Gastroesophageal sphincter (tissue), 4 donors: ENCODE data around the gene CACNA2D3. TPM values are rescaled to one million over a fixed set of nuclear protein-coding genes. Genes with fewer than 3 reads are reported as not detected.

ENCODE experiments used
- ATAC-seq: fragments of 150-250 bp; one replicate; pipeline ENCODE4 v1.9.1; 2016; ENCODE audit warnings: mild to moderate bottlenecking, moderate library complexity
- H3K27ac ChIP-seq, 4 donors: fragments of 200-600 bp; sonication (generic) in 3 of 4; 1 replicate in 3 of 4; 2 replicates in 1 of 4; pipeline ENCODE4 v1.5.1; 2016 to 2019
- H3K27me3 ChIP-seq: fragments of 200-600 bp; sonication (generic); one replicate; pipeline ENCODE4 v1.5.1; 2019
- H3K36me3 ChIP-seq, 2 donors: fragments of 200-600 bp; sonication (generic); one replicate each; pipeline ENCODE4 v1.5.1; 2019; ENCODE audit warnings: control low read depth in 1 of 2
- H3K4me1 ChIP-seq, 3 donors: fragments of 200-600 bp; sonication (generic); 1 replicate in 2 of 3; 2 replicates in 1 of 3; pipeline ENCODE4 v1.5.1; 2016 to 2019; ENCODE audit warnings: control low read depth in 2 of 3
- H3K4me3 ChIP-seq, 2 donors: fragments of 200-600 bp; sonication (generic); one replicate each; pipeline ENCODE4 v1.5.1; 2019; ENCODE audit warnings: mild to moderate bottlenecking in 1 of 2, moderate library complexity in 1 of 2
- H3K9me3 ChIP-seq, 3 donors: fragments of 200-600 bp; sonication (generic); one replicate each; pipeline ENCODE4 v1.5.1; 2017 to 2019; ENCODE audit warnings: control low read depth in 2 of 3
- EP300 ChIP-seq: sonication (generic); formaldehyde crosslinking; IDR thresholded peaks from one replicate; pipeline ENCODE4 v1.6.1; 2017; ENCODE audit warnings: antibody characterized with exemption, mild to moderate bottlenecking
- POLR2A ChIP-seq, 2 donors: fragments of 450-650 bp; IDR thresholded peaks; one replicate each; pipeline ENCODE4 v1.6.1; 2017; ENCODE audit warnings: antibody characterized with exemption in 2 of 2, mild to moderate bottlenecking in 2 of 2, moderate library complexity in 1 of 2
- POLR2AphosphoS5 ChIP-seq: sonication (generic); formaldehyde crosslinking; IDR thresholded peaks from one replicate; pipeline ENCODE4 v1.6.1; 2017; ENCODE audit warnings: antibody characterized with exemption
- WGBS, 2 donors: methylation state at CpG; one replicate each; pipeline ENCODE4 v1.1.5; 2018; ENCODE audit warnings: low coverage in 1 of 2; 5-methylcytosine and 5-hydroxymethylcytosine counted together
- total RNA-seq, 4 donors: library from RNA; depleted of rRNA; stranded (reverse); fragments of >200 nt; gene quantifications; one replicate each; pipeline ENCODE4 v1.1.0, GENCODE V29; 2016
- TF ChIP-seq, protein P1 (sequence below), 4 experiments: fragments of 200-600 bp in 2 of 4; fragments of 450-650 bp in 2 of 4; sonication (generic) in 1 of 4; IDR thresholded peaks; one replicate each; pipeline ENCODE4 v1.5.1; 2017 to 2019; ENCODE audit warnings: antibody characterized with exemption in 4 of 4, mild to moderate bottlenecking in 2 of 4, moderate library complexity in 2 of 4

The CACNA2D3 gene
- total RNA-seq, 4 donors from 2014 or later = 0.94 to 6.5 (median 3.5) TPM

DNA sequence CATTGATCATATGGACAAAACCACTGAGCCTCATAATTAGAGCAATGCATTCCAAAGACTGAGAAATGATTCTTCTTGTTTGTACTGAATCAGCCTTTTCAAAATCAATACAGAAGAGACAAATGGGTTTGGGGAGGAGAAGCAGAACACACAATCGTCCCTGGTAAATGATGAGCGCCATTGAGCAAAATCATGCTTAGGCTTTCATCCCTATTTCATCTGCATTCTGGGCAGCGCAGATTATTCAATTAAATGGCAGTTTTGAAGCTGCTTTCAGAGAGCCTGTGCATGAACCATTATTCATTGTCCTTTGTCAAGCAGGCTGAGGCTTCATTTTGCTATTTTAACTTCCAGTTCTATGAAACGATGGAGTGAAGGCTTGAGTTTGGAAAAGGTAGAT lies 371.9 kb downstream of the CACNA2D3 start:
- Histone ChIP-seq H3K9me3 (peaks cover 0 to 12% (median 0%) of the 10 kb centered on the region in 3 donors), H3K27ac (no peak overlapping the region), H3K4me3 (no peak overlapping the region), H3K27me3 (no peaks in the 10 kb centered on the region), H3K36me3 (no peaks in the 10 kb centered on the region), H3K4me1 (no peaks in the 10 kb centered on the region)
- WGBS, 2 donors = 74 to 87% methylated on average over 3 to 4 of the region's 4 CpGs
- no peak for ATAC-seq
- TF ChIP-seq POLR2A (IDR thresholded peaks at IDR 0.05) (no peak), EP300 (no peak), POLR2AphosphoS5 (no peak)
- TF ChIP-seq, protein P1, sequence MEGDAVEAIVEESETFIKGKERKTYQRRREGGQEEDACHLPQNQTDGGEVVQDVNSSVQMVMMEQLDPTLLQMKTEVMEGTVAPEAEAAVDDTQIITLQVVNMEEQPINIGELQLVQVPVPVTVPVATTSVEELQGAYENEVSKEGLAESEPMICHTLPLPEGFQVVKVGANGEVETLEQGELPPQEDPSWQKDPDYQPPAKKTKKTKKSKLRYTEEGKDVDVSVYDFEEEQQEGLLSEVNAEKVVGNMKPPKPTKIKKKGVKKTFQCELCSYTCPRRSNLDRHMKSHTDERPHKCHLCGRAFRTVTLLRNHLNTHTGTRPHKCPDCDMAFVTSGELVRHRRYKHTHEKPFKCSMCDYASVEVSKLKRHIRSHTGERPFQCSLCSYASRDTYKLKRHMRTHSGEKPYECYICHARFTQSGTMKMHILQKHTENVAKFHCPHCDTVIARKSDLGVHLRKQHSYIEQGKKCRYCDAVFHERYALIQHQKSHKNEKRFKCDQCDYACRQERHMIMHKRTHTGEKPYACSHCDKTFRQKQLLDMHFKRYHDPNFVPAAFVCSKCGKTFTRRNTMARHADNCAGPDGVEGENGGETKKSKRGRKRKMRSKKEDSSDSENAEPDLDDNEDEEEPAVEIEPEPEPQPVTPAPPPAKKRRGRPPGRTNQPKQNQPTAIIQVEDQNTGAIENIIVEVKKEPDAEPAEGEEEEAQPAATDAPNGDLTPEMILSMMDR (IDR thresholded peaks at IDR 0.05) = no peak

DNA sequence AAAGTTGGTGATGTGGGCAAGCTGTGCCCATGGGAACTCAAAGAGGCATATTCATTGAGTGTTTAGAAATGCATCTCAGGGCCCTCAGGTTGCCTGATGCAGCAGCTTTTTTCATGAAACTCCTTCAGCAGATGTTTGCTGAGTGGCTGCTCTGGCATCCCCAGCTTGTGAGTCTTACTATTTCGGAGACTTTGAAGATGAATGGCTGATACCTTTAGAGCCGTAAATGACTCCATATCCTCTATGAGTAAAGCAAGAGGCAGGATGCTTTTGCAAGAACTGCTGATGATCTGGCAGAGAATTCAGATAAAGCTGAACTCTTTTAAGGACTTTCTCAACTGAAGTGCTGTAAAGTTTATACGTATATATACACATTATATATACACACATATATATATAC lies 384.3 kb downstream of the CACNA2D3 start:
- H3K36me3 ChIP-seq = no peaks in the 10 kb centered on the region
- no peaks in the 10 kb centered on the region for H3K4me1 ChIP-seq
- 77 to 82% methylated on average over 3 of the region's 3 CpGs for WGBS, 2 donors
- no peak for ATAC-seq
- H3K27ac ChIP-seq = no peak overlapping the region
- H3K27me3 ChIP-seq = no peaks in the 10 kb centered on the region
- H3K9me3 ChIP-seq = no peaks in the 10 kb centered on the region
- TF ChIP-seq, protein P1 (IDR thresholded peaks at IDR 0.05) = no peak
- TF ChIP-seq POLR2A (IDR thresholded peaks at IDR 0.05) = no peak
- TF ChIP-seq POLR2AphosphoS5 = no peak
- no peak for TF ChIP-seq EP300
- no peak overlapping the region for H3K4me3 ChIP-seq

DNA sequence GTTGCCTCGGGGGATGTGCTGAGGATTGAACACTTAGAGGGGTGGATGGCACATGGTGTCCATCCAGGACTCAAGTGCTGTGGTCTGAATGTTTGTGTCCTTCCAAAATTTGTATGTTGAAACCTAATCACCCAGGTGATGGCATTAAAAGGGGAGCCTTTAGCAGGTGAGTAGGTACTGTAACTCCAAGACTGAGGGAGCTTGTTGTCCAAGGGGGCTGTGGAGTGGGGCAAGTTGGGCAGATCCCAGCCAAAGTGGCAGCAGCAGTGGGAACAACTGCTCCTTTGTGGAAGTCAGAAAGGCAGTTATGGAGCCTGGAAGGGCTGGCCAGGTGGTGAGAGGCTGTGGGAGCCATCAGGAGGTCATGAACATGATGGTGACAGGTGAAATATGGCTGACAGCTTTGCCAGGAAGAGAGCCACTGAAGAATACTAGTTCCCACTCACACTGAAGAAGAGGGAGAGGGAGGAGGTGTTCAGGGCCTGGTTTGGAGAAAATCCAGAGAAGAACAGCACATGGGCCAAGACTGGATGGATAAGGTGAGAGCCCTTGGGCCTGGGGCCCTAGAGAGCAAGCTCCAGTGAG lies 385.6 kb downstream of the CACNA2D3 start:
- WGBS, 2 donors = 63% methylated on average over 1 of the region's 1 CpG; no CpG with 5 or more reads in 1 of the 2 donors
- no peak overlapping the region for H3K27ac ChIP-seq
- no peaks in the 10 kb centered on the region for H3K36me3 ChIP-seq
- H3K4me3 ChIP-seq = no peak overlapping the region
- no peaks in the 10 kb centered on the region for H3K4me1 ChIP-seq
- no peak for ATAC-seq
- no peaks in the 10 kb centered on the region for H3K27me3 ChIP-seq
- TF ChIP-seq EP300 = no peak
- no peak for TF ChIP-seq POLR2A (IDR thresholded peaks at IDR 0.05)
- TF ChIP-seq POLR2AphosphoS5 = no peak
- TF ChIP-seq, protein P1 (IDR thresholded peaks at IDR 0.05) = no peak
- no peaks in the 10 kb centered on the region for H3K9me3 ChIP-seq

DNA sequence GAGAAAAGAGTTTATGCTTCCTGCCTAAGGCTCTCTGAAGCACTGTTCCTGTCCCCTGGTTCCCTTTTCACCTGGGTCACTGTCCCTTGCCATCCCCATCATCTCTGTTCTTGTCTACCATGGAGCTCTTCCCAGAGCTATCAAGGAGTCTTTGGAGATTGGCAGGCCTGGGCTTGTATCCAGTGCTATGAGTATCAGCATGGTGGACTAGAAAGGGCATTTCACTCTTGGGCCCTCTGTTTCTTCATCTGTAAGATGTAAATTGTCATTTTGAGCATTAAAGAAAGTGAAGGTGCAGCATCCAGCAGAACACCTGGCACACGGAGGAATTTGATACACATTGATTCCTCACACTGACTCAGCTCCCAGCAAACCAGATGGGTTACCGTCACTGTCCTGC lies 388.2 kb downstream of the CACNA2D3 start:
- 92 to 100% methylated on average over 2 of the region's 2 CpGs for WGBS, 2 donors
- ATAC-seq = no peak
- Histone ChIP-seq H3K27me3 (no peaks in the 10 kb centered on the region), H3K9me3 (no peaks in the 10 kb centered on the region), H3K27ac (no peak overlapping the region), H3K36me3 (no peaks in the 10 kb centered on the region), H3K4me3 (no peak overlapping the region), H3K4me1 (no peaks in the 10 kb centered on the region)
- TF ChIP-seq EP300 = no peak
- TF ChIP-seq POLR2AphosphoS5 = no peak
- no peak for TF ChIP-seq POLR2A (IDR thresholded peaks at IDR 0.05)
- TF ChIP-seq, protein P1 (IDR thresholded peaks at IDR 0.05) = no peak

DNA sequence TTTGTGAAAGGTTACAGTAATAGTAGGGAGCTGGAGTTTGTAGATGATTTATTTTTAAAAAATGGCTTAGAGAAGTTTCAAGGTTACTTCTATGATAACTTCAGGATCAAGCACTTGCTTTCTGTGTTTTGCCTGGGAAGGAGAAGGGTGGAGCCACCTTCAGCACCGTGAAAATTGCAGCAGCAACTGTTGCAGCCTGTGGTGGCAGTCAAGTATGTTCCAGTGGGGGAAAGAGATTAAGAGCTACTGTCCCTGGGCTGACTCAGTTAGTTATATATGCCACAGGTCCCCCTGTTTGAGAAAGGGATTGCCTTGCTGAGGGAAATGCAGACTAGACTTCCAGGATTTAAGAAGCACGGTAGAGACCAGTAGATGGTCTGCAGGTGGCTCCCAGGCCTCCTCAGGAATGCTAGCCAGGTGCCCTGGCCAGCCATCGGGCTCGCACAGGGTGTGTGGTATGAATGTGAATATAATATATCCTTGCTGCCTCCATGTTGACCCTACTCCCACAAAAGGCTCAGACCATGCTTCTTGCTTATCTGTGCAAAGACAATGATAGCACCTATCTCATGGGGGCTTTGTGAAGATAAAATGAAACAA lies 389.5 kb downstream of the CACNA2D3 start:
- TF ChIP-seq, protein P1 (IDR thresholded peaks at IDR 0.05) = no peak
- TF ChIP-seq POLR2AphosphoS5 (no peak), EP300 (no peak), POLR2A (IDR thresholded peaks at IDR 0.05) (no peak)
- no peaks in the 10 kb centered on the region for H3K9me3 ChIP-seq
- ATAC-seq = no peak
- H3K4me3 ChIP-seq = no peak overlapping the region
- no peak overlapping the region for H3K27ac ChIP-seq
- no peaks in the 10 kb centered on the region for H3K27me3 ChIP-seq
- no peaks in the 10 kb centered on the region for H3K4me1 ChIP-seq
- H3K36me3 ChIP-seq = no peaks in the 10 kb centered on the region
- WGBS, 2 donors = 50 to 75% methylated on average over 1 of the region's 4 CpGs
